Stomach (tissue), 4 donors: ENCODE measurements around the gene AP1S3.

Source experiments
- EP300 ChIP-seq: sonication (generic); formaldehyde crosslinking; IDR thresholded peaks from one replicate; pipeline ENCODE4 v1.6.1; 2017; ENCODE audit warnings: antibody characterized with exemption
- POLR2A ChIP-seq, 4 donors: fragments of 450-650 bp; IDR thresholded peaks; one replicate each; pipeline ENCODE4 v1.6.1; 2016; ENCODE audit warnings: antibody characterized with exemption in 4 of 4, control low read depth in 2 of 4, mild to moderate bottlenecking in 1 of 4, moderate library complexity in 1 of 4
- TF ChIP-seq, protein P1 (sequence below), 7 experiments: fragments of 450-650 bp in 4 of 7; fragments of 200-600 bp in 3 of 7; sonication (generic) in 3 of 7; IDR thresholded peaks; one replicate each; pipeline ENCODE4 v1.5.1; 2016 to 2019; ENCODE audit warnings: antibody characterized with exemption in 7 of 7, control low read depth in 2 of 7, mild to moderate bottlenecking in 1 of 7

DNA sequence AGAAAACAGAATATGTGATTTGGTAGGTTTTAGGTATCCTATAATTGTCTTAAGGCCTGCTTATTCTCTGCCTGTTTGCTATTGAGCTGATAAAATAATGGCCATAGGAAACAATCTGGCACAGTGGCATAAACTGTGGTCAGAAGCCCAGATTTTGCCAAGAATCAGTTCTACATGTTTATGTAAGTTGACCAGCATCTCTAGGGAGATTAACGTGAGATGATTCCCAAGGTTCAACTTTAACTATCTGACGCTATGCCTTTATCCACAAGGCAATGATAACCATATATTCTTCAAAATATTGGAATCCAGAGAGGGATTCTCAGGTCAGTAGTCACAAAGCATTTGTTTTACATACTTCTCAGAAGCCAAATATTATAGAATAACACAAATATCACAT is 25.6 kb downstream of the AP1S3 start:
- TF ChIP-seq POLR2A (IDR thresholded peaks at IDR 0.05) (no peak), EP300 (no peak)
- TF ChIP-seq, protein P1, sequence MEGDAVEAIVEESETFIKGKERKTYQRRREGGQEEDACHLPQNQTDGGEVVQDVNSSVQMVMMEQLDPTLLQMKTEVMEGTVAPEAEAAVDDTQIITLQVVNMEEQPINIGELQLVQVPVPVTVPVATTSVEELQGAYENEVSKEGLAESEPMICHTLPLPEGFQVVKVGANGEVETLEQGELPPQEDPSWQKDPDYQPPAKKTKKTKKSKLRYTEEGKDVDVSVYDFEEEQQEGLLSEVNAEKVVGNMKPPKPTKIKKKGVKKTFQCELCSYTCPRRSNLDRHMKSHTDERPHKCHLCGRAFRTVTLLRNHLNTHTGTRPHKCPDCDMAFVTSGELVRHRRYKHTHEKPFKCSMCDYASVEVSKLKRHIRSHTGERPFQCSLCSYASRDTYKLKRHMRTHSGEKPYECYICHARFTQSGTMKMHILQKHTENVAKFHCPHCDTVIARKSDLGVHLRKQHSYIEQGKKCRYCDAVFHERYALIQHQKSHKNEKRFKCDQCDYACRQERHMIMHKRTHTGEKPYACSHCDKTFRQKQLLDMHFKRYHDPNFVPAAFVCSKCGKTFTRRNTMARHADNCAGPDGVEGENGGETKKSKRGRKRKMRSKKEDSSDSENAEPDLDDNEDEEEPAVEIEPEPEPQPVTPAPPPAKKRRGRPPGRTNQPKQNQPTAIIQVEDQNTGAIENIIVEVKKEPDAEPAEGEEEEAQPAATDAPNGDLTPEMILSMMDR (IDR thresholded peaks at IDR 0.05) = no peak
